Nephron progenitor cell (in vitro differentiated cells): Measurements from ENCODE around the gene EDEM1.
A peak's percentile ranks its signal among the peaks of the same experiment; 100 is the strongest.

ENCODE experiments used
- DNase-seq: peaks from one replicate; pipeline ENCODE4 v3.0.0; 2021
- H3K27ac Mint-ChIP-seq: 2 replicates; pipeline ENCODE4 v1.8.0; 2021; ENCODE audit warnings: mild to moderate bottlenecking, moderate library complexity, mixed read lengths
- H3K27me3 Mint-ChIP-seq: 2 replicates; pipeline ENCODE4 v1.8.0; 2021; ENCODE audit warnings: mild to moderate bottlenecking, low read depth, mixed read lengths; ENCODE audit not compliant: poor library complexity
- H3K36me3 Mint-ChIP-seq: 2 replicates; pipeline ENCODE4 v1.8.0; 2021; ENCODE audit warnings: low read depth, mixed read lengths
- H3K4me1 Mint-ChIP-seq: 2 replicates; pipeline ENCODE4 v1.8.0; 2021; ENCODE audit warnings: mixed read lengths
- H3K4me3 Mint-ChIP-seq: 2 replicates; pipeline ENCODE4 v1.8.0; 2021; ENCODE audit warnings: mild to moderate bottlenecking, moderate library complexity, mixed read lengths
- H3K9me3 Mint-ChIP-seq: 2 replicates; pipeline ENCODE4 v1.8.0; 2021; ENCODE audit warnings: mild to moderate bottlenecking, moderate library complexity, mixed read lengths
- CTCF ChIP-seq: fragments of 200-600 bp; sonication (generic); IDR thresholded peaks from 2 replicates; pipeline ENCODE4 v1.5.0; 2021; ENCODE audit warnings: antibody characterized with exemption

EDEM1 gene

DNA sequence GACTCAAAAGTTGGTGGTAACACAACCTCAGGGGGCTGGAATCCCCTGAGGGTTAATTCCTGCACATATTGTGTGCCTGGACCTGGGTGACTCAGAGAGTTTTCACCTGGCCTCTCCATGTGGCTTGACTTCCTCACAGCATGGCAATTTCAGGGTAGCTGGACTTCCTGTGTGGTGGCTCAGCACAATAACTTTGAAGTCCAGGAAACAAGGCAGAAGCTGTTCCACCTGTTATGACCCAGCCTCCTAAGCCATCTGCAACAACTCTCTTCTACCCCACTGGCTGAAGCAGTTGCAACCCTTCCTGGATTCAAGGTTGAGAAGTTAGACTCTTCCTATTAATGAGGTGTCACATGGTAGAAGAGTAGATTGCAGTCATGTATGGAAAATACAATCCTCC, 58.4 kb downstream of the EDEM1 start:
- Mint-ChIP-seq H3K27me3 (no peaks in the 10 kb centered on the region), H3K4me3 (no peak overlapping the region), H3K36me3 (no peaks in the 10 kb centered on the region), H3K4me1 (peaks cover 15% of the 10 kb centered on the region), H3K9me3 (peaks cover 32% of the 10 kb centered on the region), H3K27ac (no peak overlapping the region)
- no peak for TF ChIP-seq CTCF
- no peak for DNase-seq

DNA sequence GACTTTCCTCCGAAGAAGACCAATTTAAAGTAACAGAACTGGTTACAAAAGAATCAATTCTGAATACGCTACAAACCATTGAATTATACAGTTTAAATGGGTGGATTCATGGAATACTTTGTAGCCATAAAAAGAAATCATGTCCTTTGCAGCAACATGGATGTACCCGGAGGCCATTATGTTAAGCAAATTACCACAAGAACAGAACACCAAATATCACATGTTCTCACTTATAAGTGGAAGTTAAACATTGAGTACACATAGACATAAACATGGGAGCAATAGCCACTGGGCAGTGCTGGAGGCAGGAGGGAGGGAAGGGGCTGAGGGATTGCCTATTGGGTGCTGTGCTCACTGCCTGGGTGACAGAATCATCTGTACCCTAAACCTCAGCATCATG, 61.3 kb downstream of the EDEM1 start:
- Mint-ChIP-seq H3K9me3 (peaks cover 11% of the 10 kb centered on the region), H3K27ac (no peak overlapping the region), H3K4me3 (no peak overlapping the region), H3K36me3 (no peaks in the 10 kb centered on the region), H3K4me1 (peaks cover 15% of the 10 kb centered on the region), H3K27me3 (no peaks in the 10 kb centered on the region)
- TF ChIP-seq CTCF: no peak
- DNase-seq: no peak

DNA sequence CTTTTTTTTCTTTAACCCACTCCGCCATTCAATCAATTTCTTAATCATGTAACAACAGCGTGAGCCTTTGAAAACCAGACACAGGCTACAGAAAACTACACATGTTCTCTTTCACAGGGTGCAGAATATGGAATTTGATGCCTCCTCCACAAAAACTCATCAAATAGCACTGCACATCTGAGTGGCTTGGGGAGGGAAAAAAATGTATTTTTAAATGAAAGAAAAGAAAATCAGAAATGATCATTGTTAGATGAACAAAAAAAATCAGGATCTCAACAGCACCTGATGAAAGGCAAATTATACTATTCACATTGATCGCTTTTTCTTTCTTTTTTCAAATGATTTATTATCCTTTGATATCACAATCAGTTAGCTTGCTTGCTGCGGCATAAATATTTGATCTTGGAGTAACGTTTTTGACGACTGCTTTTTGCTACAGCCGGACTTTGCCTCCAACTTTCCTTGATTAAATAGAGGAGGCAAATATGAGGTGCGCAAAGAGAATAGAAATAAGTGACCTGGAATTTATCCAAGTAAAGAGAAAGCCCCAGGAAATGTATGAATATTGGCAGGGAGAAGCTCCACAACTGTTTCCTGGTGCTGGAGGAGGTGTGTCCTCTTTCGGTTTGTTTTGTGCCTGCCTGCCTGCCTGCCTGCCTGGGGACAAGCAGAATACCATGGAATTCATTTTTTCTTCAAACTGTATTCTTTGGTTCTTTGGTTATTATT, 63.1 kb downstream of the EDEM1 start:
- no peak overlapping the region for H3K4me3 Mint-ChIP-seq

DNA sequence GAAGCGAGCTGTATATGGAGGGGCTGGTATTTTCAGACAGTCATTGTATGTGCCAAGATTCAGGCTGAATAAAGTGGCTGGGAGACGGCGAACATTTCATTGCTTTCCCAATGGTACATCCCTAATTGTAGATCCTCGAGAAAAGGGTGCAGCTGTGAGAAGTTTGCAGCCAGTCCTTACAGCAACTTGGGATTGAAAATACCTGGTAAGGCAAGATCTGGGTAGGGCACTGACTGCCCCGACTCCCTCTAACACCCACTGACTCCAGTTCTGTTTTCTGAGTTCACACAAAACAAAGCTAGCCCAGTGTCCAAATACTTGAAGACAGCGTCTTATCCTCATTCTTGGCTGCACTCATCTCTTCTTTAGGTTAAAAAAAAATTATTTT, 63.7 kb downstream of the EDEM1 start:
- Mint-ChIP-seq H3K9me3 (no peaks in the 10 kb centered on the region), H3K27me3 (no peaks in the 10 kb centered on the region), H3K4me1 (peaks cover 15% of the 10 kb centered on the region), H3K4me3 (no peak overlapping the region), H3K36me3 (no peaks in the 10 kb centered on the region), H3K27ac (peak overlapping the region; percentile 52)
- DNase-seq: no peak
- no peak for TF ChIP-seq CTCF

More for the DNA sequence above, 63.1 kb downstream of the EDEM1 start:
- no peaks in the 10 kb centered on the region for H3K9me3 Mint-ChIP-seq
- TF ChIP-seq CTCF: no peak
- no peaks in the 10 kb centered on the region for H3K27me3 Mint-ChIP-seq
- DNase-seq: no peak
- H3K4me1 Mint-ChIP-seq: peaks cover 15% of the 10 kb centered on the region
- no peaks in the 10 kb centered on the region for H3K36me3 Mint-ChIP-seq
- peak overlapping the region; percentile 52 for H3K27ac Mint-ChIP-seq

- H3K4me1 Mint-ChIP-seq: peaks cover 15% of the 10 kb centered on the region
- H3K9me3 Mint-ChIP-seq: no peaks in the 10 kb centered on the region
- H3K36me3 Mint-ChIP-seq: no peaks in the 10 kb centered on the region
- H3K4me3 Mint-ChIP-seq: no peak overlapping the region
- H3K27ac Mint-ChIP-seq: no peak overlapping the region
- H3K27me3 Mint-ChIP-seq: no peaks in the 10 kb centered on the region
- no peak for DNase-seq
- TF ChIP-seq CTCF: no peak
Observed at GRCh38 chr3:5252131-5252530, 64.6 kb downstream of the EDEM1 start.
